ENCODE results near the gene HBS1L. TPM values are rescaled to one million over a fixed set of nuclear protein-coding genes. Genes with fewer than 3 reads are reported as not detected.

Gene HBS1L
- total RNA-seq, 4 donors from 2014 or later, result 52.8 to 87.1 (median 70.7) TPM

DNA sequence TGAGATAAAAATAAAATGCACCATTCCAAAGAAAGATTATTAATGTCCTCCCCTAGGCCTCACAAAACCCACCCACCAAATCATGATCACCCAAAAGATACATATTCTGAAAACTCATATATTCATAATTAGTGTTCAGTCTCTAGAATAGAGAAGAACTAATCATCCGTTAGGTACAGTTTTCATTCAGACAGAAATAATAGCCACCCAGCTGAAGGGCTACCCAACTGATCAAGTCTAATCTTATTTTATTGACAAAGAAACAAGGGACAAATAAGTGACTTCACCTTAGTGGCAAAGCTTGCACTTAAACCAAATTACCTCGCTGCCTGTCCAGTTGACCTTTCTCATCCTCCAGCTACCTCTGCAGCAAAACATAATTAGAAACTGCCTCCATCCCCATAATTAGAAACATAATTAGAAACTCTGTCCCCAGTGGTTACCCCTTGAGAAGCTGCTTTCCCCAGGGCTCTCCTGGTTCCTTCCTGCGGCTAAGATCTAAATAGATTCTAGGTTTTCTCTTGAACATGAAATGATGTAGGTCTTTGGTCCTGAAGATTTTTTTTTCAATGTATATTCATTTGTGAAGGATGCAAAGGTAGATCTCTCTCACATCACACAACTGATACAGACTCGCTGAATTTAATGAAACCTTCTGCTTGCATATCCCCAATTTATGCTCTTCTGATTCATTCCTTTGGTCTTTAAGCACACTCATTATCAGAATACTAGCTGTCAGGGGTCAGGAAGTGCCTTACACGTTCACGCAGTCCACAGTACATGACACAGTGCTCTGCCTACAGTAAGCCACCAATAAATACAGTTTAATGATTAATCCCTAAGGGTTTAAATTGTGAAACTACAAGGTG, 46.3 kb downstream of the HBS1L start:
- no peaks in the 10 kb centered on the region for H3K27me3 ChIP-seq
- intact Hi-C loops (cut with DNase I), result no loop called here
- DNase-seq, result no peak
- H3K4me3 ChIP-seq (replicated peaks in 1 of 3), result no peak overlapping the region
- no peaks in the 10 kb centered on the region for H3K4me1 ChIP-seq
- no peak overlapping the region for H3K27ac ChIP-seq
- no peaks in the 10 kb centered on the region for H3K9me3 ChIP-seq
- no peak for TF ChIP-seq POLR2A (IDR thresholded peaks at IDR 0.05)
- TF ChIP-seq, protein P1, sequence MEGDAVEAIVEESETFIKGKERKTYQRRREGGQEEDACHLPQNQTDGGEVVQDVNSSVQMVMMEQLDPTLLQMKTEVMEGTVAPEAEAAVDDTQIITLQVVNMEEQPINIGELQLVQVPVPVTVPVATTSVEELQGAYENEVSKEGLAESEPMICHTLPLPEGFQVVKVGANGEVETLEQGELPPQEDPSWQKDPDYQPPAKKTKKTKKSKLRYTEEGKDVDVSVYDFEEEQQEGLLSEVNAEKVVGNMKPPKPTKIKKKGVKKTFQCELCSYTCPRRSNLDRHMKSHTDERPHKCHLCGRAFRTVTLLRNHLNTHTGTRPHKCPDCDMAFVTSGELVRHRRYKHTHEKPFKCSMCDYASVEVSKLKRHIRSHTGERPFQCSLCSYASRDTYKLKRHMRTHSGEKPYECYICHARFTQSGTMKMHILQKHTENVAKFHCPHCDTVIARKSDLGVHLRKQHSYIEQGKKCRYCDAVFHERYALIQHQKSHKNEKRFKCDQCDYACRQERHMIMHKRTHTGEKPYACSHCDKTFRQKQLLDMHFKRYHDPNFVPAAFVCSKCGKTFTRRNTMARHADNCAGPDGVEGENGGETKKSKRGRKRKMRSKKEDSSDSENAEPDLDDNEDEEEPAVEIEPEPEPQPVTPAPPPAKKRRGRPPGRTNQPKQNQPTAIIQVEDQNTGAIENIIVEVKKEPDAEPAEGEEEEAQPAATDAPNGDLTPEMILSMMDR (IDR thresholded peaks at IDR 0.05), result no peak
- 87 to 88% methylated on average over 6 of the region's 6 CpGs for WGBS, 2 donors
- no peaks in the 10 kb centered on the region for H3K36me3 ChIP-seq

DNA sequence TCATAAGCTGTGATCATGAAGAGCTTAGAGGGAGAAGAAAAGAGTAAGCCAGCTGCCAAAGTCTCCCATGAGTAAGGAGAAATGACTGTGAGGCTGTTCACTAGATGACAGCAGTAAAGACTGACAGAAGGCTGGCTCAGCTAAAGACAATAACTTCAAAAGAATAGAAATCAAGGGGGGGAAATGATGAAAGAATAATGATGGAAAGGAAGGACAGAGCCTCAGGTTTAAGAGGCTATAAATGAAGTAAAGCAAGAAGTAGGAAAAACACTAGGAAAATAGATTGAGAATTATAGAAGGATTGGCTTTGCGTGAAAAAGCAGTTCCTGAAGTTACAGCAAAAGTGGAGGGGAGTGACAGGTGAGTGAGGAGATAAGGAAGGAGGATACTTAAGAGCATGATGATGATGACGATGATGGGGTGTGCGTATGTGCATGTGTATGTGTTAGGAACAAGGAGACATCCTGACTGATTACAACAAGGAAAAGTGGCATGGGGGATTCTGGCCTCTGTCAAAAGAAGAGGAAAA, 48.2 kb downstream of the HBS1L start:
- Histone ChIP-seq H3K9me3 (no peaks in the 10 kb centered on the region), H3K4me3 (replicated peaks in 1 of 3) (no peak overlapping the region), H3K27me3 (no peaks in the 10 kb centered on the region), H3K27ac (no peak overlapping the region), H3K4me1 (no peaks in the 10 kb centered on the region), H3K36me3 (no peaks in the 10 kb centered on the region)
- no peak for DNase-seq
- TF ChIP-seq, protein P1 (IDR thresholded peaks at IDR 0.05), result no peak
- TF ChIP-seq POLR2A (IDR thresholded peaks at IDR 0.05), result no peak
- intact Hi-C loops (cut with DNase I), result no loop called here
- WGBS, 2 donors, result 92 to 95% methylated on average over 3 of the region's 3 CpGs

- no peak for DNase-seq
- no peaks in the 10 kb centered on the region for H3K36me3 ChIP-seq
- no peaks in the 10 kb centered on the region for H3K27me3 ChIP-seq
- no peaks in the 10 kb centered on the region for H3K9me3 ChIP-seq
- 88 to 94% methylated on average over 2 of the region's 2 CpGs for WGBS, 2 donors
- no peak overlapping the region for H3K27ac ChIP-seq
- H3K4me1 ChIP-seq, result no peaks in the 10 kb centered on the region
- intact Hi-C loops (cut with DNase I), result no loop called here
- H3K4me3 ChIP-seq (replicated peaks in 1 of 3), result no peak overlapping the region
- TF ChIP-seq, protein P1 (IDR thresholded peaks at IDR 0.05), result no peak
- TF ChIP-seq POLR2A (IDR thresholded peaks at IDR 0.05), result no peak
Observed at GRCh38 chr6:135004399-135004798, 50.2 kb downstream of the HBS1L start.

DNA sequence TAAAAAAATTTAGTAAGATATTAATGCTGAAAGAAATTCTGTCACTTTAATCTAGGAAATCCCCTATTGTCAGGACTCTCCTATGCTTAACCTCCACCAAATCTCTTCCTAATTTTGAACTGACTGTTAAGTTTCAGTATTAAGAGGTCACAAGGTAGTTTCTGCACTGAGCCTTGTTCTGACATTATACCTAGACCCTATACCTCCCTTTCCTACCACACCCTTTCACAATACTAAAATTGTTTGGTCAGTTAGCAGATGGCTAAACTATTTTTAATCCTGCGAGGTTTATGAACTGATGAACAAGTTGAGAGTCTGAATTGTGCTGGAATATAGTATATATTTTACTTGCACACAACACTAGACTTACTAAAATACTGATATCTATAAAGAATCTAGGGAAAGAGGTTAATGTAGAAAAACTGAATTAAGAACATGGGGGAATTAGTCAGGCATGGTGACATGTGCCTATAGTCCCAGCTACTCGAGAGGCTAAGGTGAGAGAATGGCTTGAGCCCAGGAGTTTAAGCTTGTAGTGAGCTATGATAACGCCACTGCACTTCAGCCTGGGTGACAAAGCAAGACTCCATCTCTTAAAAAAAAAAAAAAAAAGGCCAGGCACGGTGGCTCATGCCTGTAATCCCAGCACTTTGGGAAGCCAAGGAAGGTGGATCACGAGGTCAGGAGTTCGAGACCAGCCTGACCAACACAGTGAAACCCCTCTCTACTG, 51.5 kb downstream of the HBS1L start:
- intact Hi-C loops (cut with DNase I), result no loop called here
- no peak for DNase-seq
- Histone ChIP-seq H3K4me3 (replicated peaks in 1 of 3) (no peak overlapping the region), H3K4me1 (no peaks in the 10 kb centered on the region), H3K27ac (no peak overlapping the region), H3K27me3 (no peaks in the 10 kb centered on the region), H3K9me3 (no peaks in the 10 kb centered on the region), H3K36me3 (no peaks in the 10 kb centered on the region)
- WGBS, 2 donors, result 65 to 70% methylated on average over 6 of the region's 6 CpGs
- no peak for TF ChIP-seq POLR2A (IDR thresholded peaks at IDR 0.05)
- TF ChIP-seq, protein P1 (IDR thresholded peaks at IDR 0.05), result no peak

Measured in thyroid gland (tissue), 4 donors.